AG09309 (cell line): ENCODE measurements around the gene TNNT2.

Experiments
- DNase-seq: peaks from one replicate; pipeline ENCODE4 v3.0.0-alpha.2; 2010; ENCODE audit warnings: low read depth
- H3K4me3 ChIP-seq: 2 replicates; pipeline ENCODE4 v1.5.1; 2011; ENCODE audit warnings: mild to moderate bottlenecking, low read depth, low read length, moderate library complexity; ENCODE audit not compliant: control insufficient read depth
- CTCF ChIP-seq: IDR thresholded peaks from 2 replicates; pipeline ENCODE4 v1.5.1; 2011; ENCODE audit warnings: mild to moderate bottlenecking, low read depth, low read length, inconsistent platforms; ENCODE audit not compliant: insufficient read depth, control insufficient read depth; ENCODE audit errors: missing control alignments

TNNT2 gene

GRCh38 chr1:201383647-201384405, 6.3 kb upstream of the TNNT2 start:
- peak; percentile 71 for DNase-seq
- H3K4me3 ChIP-seq = no peak overlapping the region
- no peak for TF ChIP-seq CTCF

GRCh38 chr1:201381130-201381529, 3.6 kb upstream of the TNNT2 start:
- no peak for TF ChIP-seq CTCF
- DNase-seq = no peak
- H3K4me3 ChIP-seq = no peak overlapping the region

GRCh38 chr1:201379733-201380242, 2.3 kb upstream of the TNNT2 start:
- no peak overlapping the region for H3K4me3 ChIP-seq
- no peak for TF ChIP-seq CTCF
- DNase-seq = no peak

GRCh38 chr1:201378804-201379203, 1.3 kb upstream of the TNNT2 start:
- no peak for TF ChIP-seq CTCF
- DNase-seq = no peak
- H3K4me3 ChIP-seq = no peak overlapping the region

- H3K4me3 ChIP-seq = no peak overlapping the region
- TF ChIP-seq CTCF = peak; percentile 54
- no peak for DNase-seq
Measured at GRCh38 chr1:201376464-201377374, 761 bp downstream of the TNNT2 start.

GRCh38 chr1:201376107-201376463, 1.4 kb downstream of the TNNT2 start:
- no peak for DNase-seq
- no peak overlapping the region for H3K4me3 ChIP-seq
- TF ChIP-seq CTCF = no peak
